ENCODE measurements around the gene BROX. TPM values are rescaled to one million over a fixed set of nuclear protein-coding genes. Genes with fewer than 3 reads are reported as not detected.

BROX gene
- total RNA-seq, 1 experiment from 2014 or later, result 99.1 TPM

GRCh38 chr1:222772996-222773379, 60.6 kb downstream of the BROX start:
- H3K4me1 ChIP-seq (replicated peaks; ENCODE audit: insufficient read depth), result no peaks in the 10 kb centered on the region
- intact Hi-C loops (cut with micrococcal nuclease; ENCODE audit: unreplicated experiment), result no loop called here
- no peaks in the 10 kb centered on the region for H3K36me3 ChIP-seq (ENCODE audit: low read depth)
- peaks cover 5% of the 10 kb centered on the region; the same call in 1 of the 2 replicates for H3F3A ChIP-seq (ENCODE audit: insufficient read depth, low read depth)
- CTCF ChIA-PET, result no interaction called here
- H3K4me2 ChIP-seq, result no peak overlapping the region
- no peaks in the 10 kb centered on the region for H3K9me2 ChIP-seq (ENCODE audit: insufficient read depth)
- no peak for DNase-seq
- BruUV-seq (replicated peaks), result no TSS peak
- H4K20me1 ChIP-seq (ENCODE audit: insufficient read depth), result no peaks in the 10 kb centered on the region
- H2AFZ ChIP-seq, result no peak overlapping the region
- 0 out of 2 replicates have a peak, but pooled peaks cover 4% of the 10 kb centered on the region for H3K9me3 ChIP-seq (ENCODE audit: insufficient read depth, low read depth)
- H3K4me3 ChIP-seq, result no peak overlapping the region
- no peak overlapping the region for H3K27ac ChIP-seq
- TF ChIP-seq EZH2 (IDR thresholded peaks at IDR 0.05; ENCODE audit: low read depth), result no peak
- no peak for TF ChIP-seq CTCF (conservative IDR thresholded peaks at IDR 0.05)
- no peaks in the 10 kb centered on the region for H3K79me2 ChIP-seq (ENCODE audit: low read depth)
- peaks cover 44% of the 10 kb centered on the region for H3K27me3 ChIP-seq (ENCODE audit: insufficient read depth, low read depth)
- POLR2A ChIA-PET (ENCODE audit: unreplicated experiment), result no interaction called here

GRCh38 chr1:222777463-222777862, 65.1 kb downstream of the BROX start:
- H3K9me2 ChIP-seq (ENCODE audit: insufficient read depth), result no peaks in the 10 kb centered on the region
- DNase-seq, result peak in 1 of 2 experiments; percentile 67
- H3K36me3 ChIP-seq (ENCODE audit: low read depth), result no peaks in the 10 kb centered on the region
- ChIA-PET CTCF (interaction anchor here (0.7 kb wide), 1 partner anchor 1680 kb away, joined by 4 read pairs; no protein-coding TSS in a partner anchor), POLR2A (ENCODE audit: unreplicated experiment) (no interaction called here)
- no peak overlapping the region for H2AFZ ChIP-seq
- BruUV-seq (replicated peaks), result no TSS peak
- H3K9me3 ChIP-seq (ENCODE audit: insufficient read depth, low read depth), result no peaks in the 10 kb centered on the region; the same call in 1 of the 2 replicates
- peaks cover 5% of the 10 kb centered on the region; the same call in 1 of the 2 replicates for H3F3A ChIP-seq (ENCODE audit: insufficient read depth, low read depth)
- no peaks in the 10 kb centered on the region for H3K79me2 ChIP-seq (ENCODE audit: low read depth)
- H3K4me2 ChIP-seq, result no peak overlapping the region
- intact Hi-C loops (cut with micrococcal nuclease; ENCODE audit: unreplicated experiment), result no loop called here
- no peaks in the 10 kb centered on the region for H3K4me1 ChIP-seq (replicated peaks; ENCODE audit: insufficient read depth)
- no peak overlapping the region for H3K27ac ChIP-seq
- H3K4me3 ChIP-seq, result no peak overlapping the region
- peaks cover 62% of the 10 kb centered on the region for H3K27me3 ChIP-seq (ENCODE audit: insufficient read depth, low read depth)
- TF ChIP-seq EZH2 (IDR thresholded peaks at IDR 0.05; ENCODE audit: low read depth), result no peak
- no peak for TF ChIP-seq CTCF (conservative IDR thresholded peaks at IDR 0.05)
- H4K20me1 ChIP-seq (ENCODE audit: insufficient read depth), result 0 out of 2 replicates have a peak, but pooled peaks cover 4% of the 10 kb centered on the region

GRCh38 chr1:222777977-222778376, 65.6 kb downstream of the BROX start:
- Histone ChIP-seq H3K4me1 (replicated peaks; ENCODE audit: insufficient read depth) (no peaks in the 10 kb centered on the region), H4K20me1 (ENCODE audit: insufficient read depth) (0 out of 2 replicates have a peak, but pooled peaks cover 4% of the 10 kb centered on the region), H3K36me3 (ENCODE audit: low read depth) (no peaks in the 10 kb centered on the region), H2AFZ (no peak overlapping the region), H3K4me2 (no peak overlapping the region), H3F3A (ENCODE audit: insufficient read depth, low read depth) (peaks cover 5% of the 10 kb centered on the region; the same call in 1 of the 2 replicates), H3K4me3 (no peak overlapping the region), H3K27ac (no peak overlapping the region), H3K9me3 (ENCODE audit: insufficient read depth, low read depth) (no peaks in the 10 kb centered on the region; the same call in 1 of the 2 replicates), H3K27me3 (ENCODE audit: insufficient read depth, low read depth) (peaks cover 62% of the 10 kb centered on the region), H3K9me2 (ENCODE audit: insufficient read depth) (no peaks in the 10 kb centered on the region), H3K79me2 (ENCODE audit: low read depth) (no peaks in the 10 kb centered on the region)
- ChIA-PET POLR2A (ENCODE audit: unreplicated experiment) (no interaction called here), CTCF (no interaction called here)
- BruUV-seq (replicated peaks), result no TSS peak
- intact Hi-C loops (cut with micrococcal nuclease; ENCODE audit: unreplicated experiment), result no loop called here
- DNase-seq, result no peak
- TF ChIP-seq EZH2 (IDR thresholded peaks at IDR 0.05; ENCODE audit: low read depth), result no peak
- no peak for TF ChIP-seq CTCF (conservative IDR thresholded peaks at IDR 0.05)
